GM12878 (cell line): ENCODE results near the gene GDF11. TPM values are rescaled to one million over a fixed set of nuclear protein-coding genes. Genes with fewer than 3 reads are reported as not detected.

Experiments
- ATAC-seq: fragments of 200-7000 bp; cut with Tn5 transposase; 3 replicates; pipeline ENCODE4 v1.9.1; 2020; ENCODE audit warnings: mild to moderate bottlenecking, moderate library complexity
- BruUV-seq: library from RNA; stranded (reverse); fragments of 400-500 nt; replicated peaks from 2 replicates; lab custom pipeline; 2021; lab: Mats Ljungman, UMichigan
- CTCF ChIA-PET: fragments of 300-600 bp; sonication (Branson Sonifier 250); formaldehyde crosslinking; extraction: SDS; loops from one replicate; lab custom pipeline; 2021; ENCODE audit warnings: inconsistent platforms; lab: Yijun Ruan, JAX
- POLR2A ChIA-PET: fragments of 350-600 bp; formaldehyde crosslinking; extraction: SDS; loops from one replicate; lab custom pipeline; 2021; ENCODE audit warnings: inconsistent platforms; lab: Charles Lee
- RAD21 ChIA-PET: fragments of 300-600 bp; sonication (Branson Sonifier 250); formaldehyde crosslinking; loops from one replicate; lab custom pipeline; 2023; ENCODE audit warnings: antibody characterized with exemption; ENCODE audit not compliant: unreplicated experiment; lab: Charles Lee
- SMC1A ChIA-PET: fragments of 300-600 bp; sonication (Branson Sonifier 250); formaldehyde crosslinking; loops from one replicate; lab custom pipeline; 2023; ENCODE audit not compliant: unreplicated experiment, uncharacterized antibody; lab: Charles Lee
- DNase-seq: peaks from one replicate; pipeline ENCODE4 v3.0.0-alpha.2; 2011; ENCODE audit warnings: low read depth, low spot score
- FAIRE-seq: peaks from 3 replicates; lab custom pipeline; 2011; peaks lifted over from hg19 to GRCh38; lab: Jason Lieb, UNC
- H2AFZ ChIP-seq: 2 replicates; pipeline ENCODE4 v1.6.0; 2011; ENCODE audit warnings: low read depth, low read length, control low read depth; ENCODE audit not compliant: control insufficient read depth
- H3K27ac ChIP-seq: 2 replicates; pipeline ENCODE4 v1.5.1; 2011; ENCODE audit warnings: control low read depth; ENCODE audit not compliant: control insufficient read depth, insufficient read depth
- H3K27me3 ChIP-seq, 2 experiments: replicated peaks in 1 of 2; 2 replicates each; pipeline versions ENCODE4 v1.6.0 to v1.6.1; 2011; ENCODE audit warnings: low read length in 1 of 2; ENCODE audit not compliant: control insufficient read depth in 2 of 2, insufficient read depth in 2 of 2
- H3K36me3 ChIP-seq, 2 experiments: 2 replicates each; pipeline ENCODE4 v1.5.1; 2011; ENCODE audit warnings: low read length in 1 of 2; ENCODE audit not compliant: control insufficient read depth in 2 of 2, insufficient read depth in 2 of 2
- H3K4me1 ChIP-seq: 2 replicates; pipeline ENCODE4 v1.6.1; 2011; ENCODE audit warnings: mild to moderate bottlenecking, low read length, moderate library complexity, mixed read lengths; ENCODE audit not compliant: control insufficient read depth, insufficient read depth
- H3K4me2 ChIP-seq: 2 replicates; pipeline ENCODE4 v1.6.0; 2011; ENCODE audit warnings: control low read depth; ENCODE audit not compliant: control insufficient read depth, insufficient read depth
- H3K4me3 ChIP-seq: fragments of 200-600 bp; sonication (generic); 2 replicates; pipeline ENCODE4 v1.5.1; 2016
- H3K79me2 ChIP-seq: 2 replicates; pipeline ENCODE4 v1.6.0; 2011; ENCODE audit warnings: low read length; ENCODE audit not compliant: control insufficient read depth, insufficient read depth
- H3K9ac ChIP-seq: 2 replicates; pipeline ENCODE4 v1.8.0; 2011; ENCODE audit warnings: low read length, control low read depth, mixed read lengths; ENCODE audit not compliant: control insufficient read depth, insufficient read depth
- H3K9me3 ChIP-seq: replicated peaks from 3 replicates; pipeline ENCODE4 v1.5.1; 2011; ENCODE audit warnings: mild to moderate bottlenecking, low read length; ENCODE audit not compliant: control insufficient read depth, insufficient read depth
- H4K20me1 ChIP-seq: 2 replicates; pipeline ENCODE4 v1.6.0; 2011; ENCODE audit not compliant: control insufficient read depth, insufficient read depth
- ASH2L ChIP-seq: fragments of 300-600, 200-600 bp; sonication (generic); IDR thresholded peaks from 2 replicates; pipeline ENCODE4 v1.6.1; 2017; ENCODE audit warnings: low read depth, mild to moderate bottlenecking, borderline replicate concordance
- BRCA1 ChIP-seq: IDR thresholded peaks from 2 replicates; pipeline ENCODE4 v1.6.1; 2011; ENCODE audit warnings: low read depth, low read length, improper control_type of control experiment
- ELK1 ChIP-seq: IDR thresholded peaks from 2 replicates; pipeline ENCODE4 v1.6.1; 2012; ENCODE audit warnings: low read depth, low read length, improper control_type of control experiment
- HDAC2 ChIP-seq: fragments of 200-600 bp; sonication (generic); IDR thresholded peaks from 2 replicates; pipeline ENCODE4 v1.6.1; 2017
- MTA3 ChIP-seq: IDR thresholded peaks from 2 replicates; pipeline ENCODE4 v1.6.1; 2012; ENCODE audit warnings: low read length, inconsistent platforms, borderline replicate concordance
- NR2F1 ChIP-seq: fragments of 450-650 bp; conservative IDR thresholded peaks from 2 replicates; pipeline ENCODE4 v1.6.1; 2017; ENCODE audit warnings: mild to moderate bottlenecking
- POLR2A ChIP-seq: IDR thresholded peaks from 2 replicates; pipeline ENCODE4 v1.6.1; 2011; ENCODE audit warnings: low read depth, mild to moderate bottlenecking, low read length
- POLR2AphosphoS2 ChIP-seq: IDR thresholded peaks from 2 replicates; pipeline ENCODE4 v1.6.1; 2011; ENCODE audit warnings: low read depth, mild to moderate bottlenecking, low read length, improper control_type of control experiment, moderate library complexity
- RELB ChIP-seq: fragments of 450-650 bp; IDR thresholded peaks from 2 replicates; pipeline ENCODE4 v1.6.1; 2017; ENCODE audit warnings: low read depth, mild to moderate bottlenecking, moderate library complexity
- YY1 ChIP-seq: IDR thresholded peaks from 2 replicates; pipeline ENCODE4 v1.6.1; 2011; ENCODE audit warnings: low read depth, mild to moderate bottlenecking, low read length
- ZBTB40 ChIP-seq: fragments of 450-650 bp; IDR thresholded peaks from 2 replicates; pipeline ENCODE4 v1.6.1; 2016; ENCODE audit warnings: mild to moderate bottlenecking, moderate library complexity, borderline replicate concordance
- WGBS: methylation state at CpG from one replicate; pipeline ENCODE4 v1.1.6; 2016; ENCODE audit warnings: low lambda C conversion rate; ENCODE audit not compliant: insufficient replicate concordance, insufficient coverage; ENCODE audit errors: missing lambda C conversion rate; 5-methylcytosine and 5-hydroxymethylcytosine counted together
- in situ Hi-C: fragments of 300-500 bp; cut with MboI; formaldehyde crosslinking; loops from 9 replicates; pipeline ENCODE4 v1.14.3; 2018; ENCODE audit warnings: mixed read lengths
- intact Hi-C: fragments of 100-400 bp; cut with micrococcal nuclease; formaldehyde crosslinking; loops from one replicate; pipeline ENCODE4 v1.14.2; 2022; ENCODE audit not compliant: unreplicated experiment
- polyA plus RNA-seq, 11 experiments: library from polyadenylated mRNA; depleted of rRNA in 4 of 11; unstranded in 6 of 11; stranded (reverse) in 5 of 11; fragments of >200 nt; fragmentation: Nextera tagmentation in 4 of 11; fragmentation: Illumina TruSeq in 1 of 11; extraction: Ambion mirVana in 4 of 11; extraction: Trizol in 1 of 11; gene quantifications; 1 replicate in 1 of 11; 2 replicates in 10 of 11; pipeline versions ENCODE4 v1.2.1 to v1.2.3, GENCODE V29; 2011 to 2016; ENCODE audit warnings: inconsistent platforms in 2 of 11, missing spikeins in 2 of 11, low read depth in 1 of 11
- total RNA-seq, 4 experiments: library from RNA; depleted of rRNA in 3 of 4; stranded (reverse); fragments of >200 nt in 3 of 4; fragmentation: Illumina TruSeq in 1 of 4; extraction: Trizol in 1 of 4; gene quantifications; 2 replicates each; pipeline versions ENCODE4 v1.2.1 to v1.2.3, GENCODE V29; 2013 to 2021

Gene GDF11
- total and polyA plus RNA-seq, 10 of the 15 experiments (the other 5 are each of a cell fraction or from before 2014, with no cell fraction given) = 0.83 to 15.4 (median 4.3) TPM

- TF ChIP-seq POLR2AphosphoS2 = peak; percentile 41; the same call in 1 of the 2 replicates
- TF ChIP-seq ASH2L = no peak
Measured at GRCh38 chr12:55724226-55724939, 18.5 kb upstream of the GDF11 start (continued).

GRCh38 chr12:55724940-55725309 lies 18.0 kb upstream of the GDF11 start:
- Histone ChIP-seq H3K27ac (no peak overlapping the region), H2AFZ (no peak overlapping the region), H3K4me1 (peaks cover 10% of the 10 kb centered on the region), H3K36me3 (peaks cover 5 to 7% of the 10 kb centered on the region in 2 experiments; a peak in 3 of 4 replicates), H3K9ac (no peak overlapping the region), H4K20me1 (no peaks in the 10 kb centered on the region), H3K4me2 (no peak overlapping the region), H3K4me3 (no peak overlapping the region), H3K27me3 (no peaks in the 10 kb centered on the region), H3K9me3 (no peaks in the 10 kb centered on the region), H3K79me2 (peaks cover 11% of the 10 kb centered on the region)
- CTCF ChIA-PET = interaction anchor here (0.8 to 11.4 kb wide), 14 partner anchors 9 to 271 kb away, joined by 3 to 205 read pairs (median 4); partner anchors contain the start of genes BLOC1S1, DNAJC14, ORMDL2 and SARNP
- intact Hi-C loops = no loop called here
- BruUV-seq = no TSS peak
- DNase-seq = no peak
- FAIRE-seq = no peak
- RAD21 ChIA-PET = interaction anchor here (0.9 to 11.0 kb wide), 7 partner anchors 9 to 316 kb away, joined by 3 to 113 read pairs (median 4); partner anchors contain the start of genes BLOC1S1 and DNAJC14
- SMC1A ChIA-PET = interaction anchor here (0.5 to 2.1 kb wide), 6 partner anchors 9 to 244 kb away, joined by 3 to 44 read pairs (median 4); partner anchors contain the start of gene BLOC1S1
- POLR2A ChIA-PET = interaction anchor here (1.1 to 2.3 kb wide), 2 partner anchors 11 to 13 kb away, joined by 3 to 9 read pairs; no protein-coding TSS in a partner anchor
- ATAC-seq = no peak
- in situ Hi-C loops = no loop called here
- WGBS = 24% methylated on average over 3 of the region's 3 CpGs
- no peak for TF ChIP-seq BRCA1
- no peak for TF ChIP-seq HDAC2
- no peak for TF ChIP-seq MTA3
- no peak for TF ChIP-seq NR2F1
- no peak for TF ChIP-seq POLR2A
- TF ChIP-seq YY1 = no peak
- TF ChIP-seq ZBTB40 = no peak
- TF ChIP-seq RELB = no peak
- TF ChIP-seq ELK1 = no peak
